ENCODE results near the gene H2BK1.

Gene H2BK1

DNA sequence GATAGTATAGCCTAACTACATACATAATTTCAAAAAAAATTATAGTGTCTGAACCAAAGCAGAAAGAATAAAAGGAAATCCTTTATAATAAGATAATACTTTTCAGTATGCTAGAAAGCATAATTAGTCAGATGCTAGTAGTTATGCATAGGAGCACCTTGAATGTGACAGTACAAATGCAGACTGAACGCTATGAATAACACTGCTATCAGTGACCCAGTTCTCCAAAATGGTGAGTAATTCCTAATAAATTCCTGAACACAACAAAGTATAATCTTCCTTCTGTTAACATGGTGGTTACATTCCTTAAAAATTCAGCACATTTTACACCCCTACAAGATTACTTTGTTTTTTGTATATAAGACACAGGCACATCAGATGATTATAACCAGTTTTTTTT lies 20.8 kb upstream of the H2BK1 start:
- no peak overlapping the region for H3K4me3 ChIP-seq (ENCODE audit: low read length)
- no peak for TF ChIP-seq ZNF274 (IDR thresholded peaks at IDR 0.05; ENCODE audit: low read depth, low read length)

DNA sequence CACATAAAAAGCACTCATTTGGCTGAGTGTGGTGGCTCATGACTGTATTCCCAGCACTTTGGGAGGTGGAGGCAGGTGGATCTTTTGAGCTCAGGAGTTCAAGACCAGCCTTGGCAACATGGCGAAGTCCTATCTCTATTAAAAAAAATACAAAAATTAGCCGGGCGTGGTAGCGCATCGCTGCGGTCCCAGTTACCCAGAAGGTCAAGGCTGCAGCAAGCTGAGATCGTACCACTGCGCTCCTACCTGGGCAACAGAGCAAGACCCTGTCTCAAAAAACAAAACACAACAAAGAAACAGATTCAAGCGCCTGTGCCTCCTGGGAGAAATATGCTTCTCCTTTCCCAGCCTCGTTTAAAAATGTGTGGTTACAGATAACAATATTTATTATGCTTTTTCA lies 19.0 kb upstream of the H2BK1 start:
- H3K4me3 ChIP-seq (ENCODE audit: low read length), result no peak overlapping the region
- TF ChIP-seq ZNF274 (IDR thresholded peaks at IDR 0.05; ENCODE audit: low read depth, low read length), result no peak

GRCh38 chr7:151228024-151228866 lies 18.0 kb upstream of the H2BK1 start:
- peak overlapping the region; percentile 73 for H3K4me3 ChIP-seq (ENCODE audit: low read length)
- no peak for TF ChIP-seq ZNF274 (IDR thresholded peaks at IDR 0.05; ENCODE audit: low read depth, low read length)

- H3K4me3 ChIP-seq (ENCODE audit: low read length), result peak within 1 kb of the TSS; percentile 82
- no peak for TF ChIP-seq ZNF274 (IDR thresholded peaks at IDR 0.05; ENCODE audit: low read depth, low read length)
Observed at GRCh38 chr7:151226875-151227782, 16.8 kb upstream of the H2BK1 start, which contains the start of gene ABCF2. ABCF2 (minus strand) TSS chr7:151227205; CDS start chr7:151226458, 747 bp downstream.

DNA sequence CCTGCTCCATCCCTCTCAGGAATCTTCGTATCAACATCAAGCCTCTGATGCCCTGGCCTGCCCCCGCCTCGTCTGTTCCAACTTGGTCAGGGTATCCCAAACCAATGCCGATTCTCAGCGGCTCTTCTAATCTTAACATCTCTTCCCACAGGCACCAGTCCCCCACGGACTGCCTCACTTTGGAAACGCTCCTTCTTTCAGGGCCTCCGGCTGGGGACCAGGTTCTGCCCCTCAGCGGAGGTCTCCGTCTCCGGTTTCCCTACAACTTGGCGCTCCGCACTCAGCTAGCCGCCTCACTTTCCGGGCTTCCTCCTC lies 16.2 kb upstream of the H2BK1 start:
- no peak for TF ChIP-seq ZNF274 (IDR thresholded peaks at IDR 0.05; ENCODE audit: low read depth, low read length)
- peak overlapping the region; percentile 82 for H3K4me3 ChIP-seq (ENCODE audit: low read length)

GRCh38 chr7:151225948-151226510 lies 15.7 kb upstream of the H2BK1 start:
- no peak for TF ChIP-seq ZNF274 (IDR thresholded peaks at IDR 0.05; ENCODE audit: low read depth, low read length)
- H3K4me3 ChIP-seq (ENCODE audit: low read length), result peak overlapping the region; percentile 82

GRCh38 chr7:151223728-151224127 lies 13.4 kb upstream of the H2BK1 start:
- TF ChIP-seq ZNF274 (IDR thresholded peaks at IDR 0.05; ENCODE audit: low read depth, low read length), result no peak
- no peak overlapping the region for H3K4me3 ChIP-seq (ENCODE audit: low read length)

- H3K4me3 ChIP-seq (ENCODE audit: low read length), result no peak overlapping the region
- TF ChIP-seq ZNF274 (IDR thresholded peaks at IDR 0.05; ENCODE audit: low read depth, low read length), result no peak
Observed at GRCh38 chr7:151218170-151218569, 7.9 kb upstream of the H2BK1 start.

GRCh38 chr7:151215396-151215795 lies 5.1 kb upstream of the H2BK1 start:
- TF ChIP-seq ZNF274 (IDR thresholded peaks at IDR 0.05; ENCODE audit: low read depth, low read length), result no peak
- H3K4me3 ChIP-seq (ENCODE audit: low read length), result no peak overlapping the region

DNA sequence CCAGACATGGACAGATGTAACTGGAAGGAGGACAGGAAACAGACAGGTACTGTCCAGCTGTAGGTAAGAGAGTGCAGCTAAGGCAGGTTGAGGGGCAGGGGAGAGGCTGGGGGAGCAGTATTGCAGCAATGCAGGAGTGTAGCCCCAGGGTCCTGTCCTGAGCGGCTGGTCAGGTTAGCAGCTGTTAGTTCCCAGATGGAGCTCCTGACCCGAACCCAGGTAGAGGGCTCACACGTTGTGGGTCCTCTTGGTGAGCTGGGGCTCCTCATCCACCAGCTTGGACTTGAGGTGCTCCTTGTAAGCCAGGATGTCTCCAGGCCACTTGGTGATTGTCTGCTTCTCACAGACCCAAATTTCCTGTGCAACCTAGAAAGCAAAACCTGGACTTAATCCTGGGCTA lies 3.5 kb upstream of the H2BK1 start:
- TF ChIP-seq ZNF274 (IDR thresholded peaks at IDR 0.05; ENCODE audit: low read depth, low read length), result no peak

GRCh38 chr7:151212626-151213025 lies 2.3 kb upstream of the H2BK1 start:
- TF ChIP-seq ZNF274 (IDR thresholded peaks at IDR 0.05; ENCODE audit: low read depth, low read length), result no peak
- no peak overlapping the region for H3K4me3 ChIP-seq (ENCODE audit: low read length)

More for the DNA sequence above, 3.5 kb upstream of the H2BK1 start:
- H3K4me3 ChIP-seq (ENCODE audit: low read length), result no peak overlapping the region

DNA sequence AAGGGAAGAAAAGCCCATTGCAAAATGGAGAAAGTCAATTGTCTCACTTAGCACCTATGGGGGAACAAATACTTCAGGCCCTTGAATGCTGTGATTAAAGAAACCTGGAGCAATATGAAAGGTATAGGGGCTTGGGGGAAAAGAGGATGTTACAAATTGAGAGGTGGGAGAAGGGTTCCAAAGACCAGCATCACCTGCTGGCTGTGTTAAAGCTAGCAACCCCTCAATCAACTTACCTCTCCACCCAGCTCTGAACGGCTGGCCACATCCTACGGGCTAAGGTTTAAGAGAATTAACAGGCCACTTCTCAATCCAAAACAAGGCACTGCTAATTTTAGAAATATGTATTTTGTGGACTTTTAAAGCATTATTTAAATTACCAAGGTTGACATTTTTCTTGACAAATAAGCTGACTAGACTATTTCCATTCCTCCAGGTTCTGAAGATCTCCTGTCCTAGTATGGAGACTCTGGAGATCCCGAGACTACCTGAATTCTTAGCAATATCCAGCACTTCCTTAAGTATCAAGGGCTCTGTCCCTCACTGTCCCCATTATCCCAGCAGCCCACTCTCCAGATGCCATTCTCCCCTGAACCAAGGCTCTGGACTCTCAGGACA lies 976 bp upstream of the H2BK1 start:
- TF ChIP-seq ZNF274 (IDR thresholded peaks at IDR 0.05; ENCODE audit: low read depth, low read length), result no peak
- H3K4me3 ChIP-seq (ENCODE audit: low read length), result no peak overlapping the region

DNA sequence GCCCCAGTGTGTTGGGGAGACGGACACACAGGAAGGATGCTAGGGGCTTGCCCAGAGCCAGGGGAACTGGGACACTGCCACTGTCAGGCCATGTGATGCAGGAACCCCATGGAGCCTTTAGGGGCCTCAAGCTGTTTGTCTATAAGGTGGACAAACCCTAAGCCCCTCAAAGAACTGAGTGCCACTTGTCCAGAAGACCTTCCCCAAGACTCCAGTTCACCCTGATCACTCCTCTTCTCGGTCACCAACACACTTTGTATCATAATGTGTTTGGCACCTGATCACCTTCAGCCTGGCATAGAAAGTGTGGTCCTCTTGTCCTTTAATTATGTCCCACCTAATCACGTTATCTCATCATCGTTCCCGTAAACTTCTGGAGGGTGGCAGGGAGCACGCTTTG lies 700 bp downstream of the H2BK1 start:
- no peak overlapping the region for H3K4me3 ChIP-seq (ENCODE audit: low read length)
- TF ChIP-seq ZNF274 (IDR thresholded peaks at IDR 0.05; ENCODE audit: low read depth, low read length), result no peak

- H3K4me3 ChIP-seq (ENCODE audit: low read length), result no peak overlapping the region
- no peak for TF ChIP-seq ZNF274 (IDR thresholded peaks at IDR 0.05; ENCODE audit: low read depth, low read length)
Observed at GRCh38 chr7:151208253-151208862, 1.9 kb downstream of the H2BK1 start.
